Prostate gland (tissue), 2 donors: Measurements from ENCODE around the gene NOS2. TPM values are rescaled to one million over a fixed set of nuclear protein-coding genes. Genes with fewer than 3 reads are reported as not detected.

Experiments
- DNase-seq: peaks from one replicate; pipeline ENCODE4 v3.0.0-alpha.2; 2019; ENCODE audit warnings: low spot score
- H3K27ac ChIP-seq, 2 donors: fragments of 200-600 bp; sonication (generic); 2 replicates each; pipeline ENCODE4 v1.5.1; 2017 to 2019
- H3K27me3 ChIP-seq: fragments of 200-600 bp; sonication (generic); replicated peaks from 2 replicates; pipeline ENCODE4 v1.5.1; 2019; ENCODE audit not compliant: insufficient read depth
- H3K36me3 ChIP-seq, 2 donors: fragments of 200-600 bp; sonication (generic); 1 replicate in 1 of 2; 2 replicates in 1 of 2; pipeline versions ENCODE4 v1.5.1 to v1.8.1; 2017 to 2019
- H3K4me1 ChIP-seq: fragments of 200-600 bp; sonication (generic); replicated peaks from 2 replicates; pipeline ENCODE4 v1.5.1; 2019
- H3K4me3 ChIP-seq, 2 donors: fragments of 200-600 bp; sonication (generic); 2 replicates each; pipeline ENCODE4 v1.5.1; 2017 to 2019
- H3K9me3 ChIP-seq: fragments of 200-600 bp; sonication (generic); 2 replicates; pipeline ENCODE4 v1.5.1; 2017
- CTCF ChIP-seq, 4 experiments: fragments of 200-600 bp in 2 of 4; fragments of 450-650 bp in 2 of 4; sonication (generic) in 2 of 4; IDR thresholded peaks; 1 replicate in 3 of 4; 2 replicates in 1 of 4; pipeline ENCODE4 v1.5.1; 2016 to 2019; ENCODE audit warnings: antibody characterized with exemption in 4 of 4, mild to moderate bottlenecking in 2 of 4, moderate library complexity in 2 of 4
- POLR2A ChIP-seq: fragments of 450-650 bp; IDR thresholded peaks from one replicate; pipeline ENCODE4 v1.6.1; 2016; ENCODE audit warnings: antibody characterized with exemption, mild to moderate bottlenecking
- POLR2AphosphoS5 ChIP-seq: sonication (generic); formaldehyde crosslinking; IDR thresholded peaks from one replicate; pipeline ENCODE4 v1.6.1; 2017; ENCODE audit warnings: antibody characterized with exemption
- WGBS: methylation state at CpG from one replicate; pipeline ENCODE4 v1.1.5; 2018; 5-methylcytosine and 5-hydroxymethylcytosine counted together
- intact Hi-C: fragments of 100-400 bp; cut with DNase I; formaldehyde crosslinking; loops from one replicate; pipeline ENCODE4 v1.14.2; 2022
- total RNA-seq, 2 donors: library from RNA; depleted of rRNA; stranded (reverse); fragments of >200 nt; gene quantifications; one replicate each; pipeline ENCODE4 v1.1.0, GENCODE V29; 2016

Gene NOS2
- total RNA-seq, 2 donors from 2014 or later: 0.55 to 1.4 TPM

- Histone ChIP-seq H3K9me3 (no peaks in the 10 kb centered on the region), H3K27ac (no peak overlapping the region), H3K4me3 (no peak overlapping the region), H3K36me3 (no peaks in the 10 kb centered on the region), H3K27me3 (no peaks in the 10 kb centered on the region), H3K4me1 (no peaks in the 10 kb centered on the region)
- no peak for TF ChIP-seq POLR2A
- no peak for TF ChIP-seq POLR2AphosphoS5
- no peak for TF ChIP-seq CTCF (IDR thresholded peaks at IDR 0.05)
- WGBS: 53% methylated on average over 1 of the region's 1 CpG
- intact Hi-C loops: no loop called here
- DNase-seq: no peak
These were observed 17.4 kb upstream of the NOS2 start for GRCh38 chr17:27817731-27818130.

GRCh38 chr17:27816946-27817345, 16.6 kb upstream of the NOS2 start:
- H3K9me3 ChIP-seq: no peaks in the 10 kb centered on the region
- TF ChIP-seq POLR2AphosphoS5 (no peak), CTCF (IDR thresholded peaks at IDR 0.05) (no peak), POLR2A (no peak)
- no peaks in the 10 kb centered on the region for H3K4me1 ChIP-seq
- H3K4me3 ChIP-seq: no peak overlapping the region
- 87% methylated on average over 3 of the region's 3 CpGs for WGBS
- H3K27me3 ChIP-seq: no peaks in the 10 kb centered on the region
- intact Hi-C loops: no loop called here
- no peaks in the 10 kb centered on the region for H3K36me3 ChIP-seq
- no peak overlapping the region for H3K27ac ChIP-seq
- no peak for DNase-seq

- H3K9me3 ChIP-seq: no peaks in the 10 kb centered on the region
- peak; percentile 38 for TF ChIP-seq POLR2AphosphoS5
- TF ChIP-seq CTCF (IDR thresholded peaks at IDR 0.05): no peak
- H3K27ac ChIP-seq: no peak overlapping the region
- no peaks in the 10 kb centered on the region for H3K4me1 ChIP-seq
- no peak overlapping the region for H3K4me3 ChIP-seq
- intact Hi-C loops: no loop called here
- peak; percentile 20 for DNase-seq
- no peaks in the 10 kb centered on the region for H3K27me3 ChIP-seq
- WGBS: 51% methylated on average over 6 of the region's 6 CpGs
- H3K36me3 ChIP-seq: no peaks in the 10 kb centered on the region
These were observed 11.6 kb upstream of the NOS2 start for GRCh38 chr17:27811961-27812360.

- Histone ChIP-seq H3K4me3 (no peak overlapping the region), H3K4me1 (no peaks in the 10 kb centered on the region), H3K27me3 (no peaks in the 10 kb centered on the region), H3K36me3 (no peaks in the 10 kb centered on the region), H3K9me3 (no peaks in the 10 kb centered on the region), H3K27ac (no peak overlapping the region)
- no peak for DNase-seq
- TF ChIP-seq POLR2A: no peak
- TF ChIP-seq POLR2AphosphoS5: no peak
- no peak for TF ChIP-seq CTCF (IDR thresholded peaks at IDR 0.05)
- intact Hi-C loops: no loop called here
- WGBS: 78% methylated on average over 10 of the region's 10 CpGs
These were observed 10.7 kb upstream of the NOS2 start for GRCh38 chr17:27810902-27811557.

- H3K36me3 ChIP-seq: no peaks in the 10 kb centered on the region
- 61% methylated on average over 7 of the region's 7 CpGs for WGBS
- no peak for TF ChIP-seq POLR2AphosphoS5
- H3K4me1 ChIP-seq: no peaks in the 10 kb centered on the region
- no peaks in the 10 kb centered on the region for H3K9me3 ChIP-seq
- no peaks in the 10 kb centered on the region for H3K27me3 ChIP-seq
- no peak overlapping the region for H3K27ac ChIP-seq
- H3K4me3 ChIP-seq: no peak overlapping the region
- intact Hi-C loops: no loop called here
- no peak for DNase-seq
These were observed 10.0 kb upstream of the NOS2 start for GRCh38 chr17:27810211-27810901.
